Heart left ventricle (tissue), 13 donors: Measurements from ENCODE around the gene ATCAY.

Experiments used
- CTCF ChIP-seq, 12 donors: fragments of 200-600 bp; sonication (generic) in 4 of 12; IDR thresholded peaks; one replicate each; pipeline versions ENCODE4 v1.5.0 to v1.8.0; 2018 to 2022; ENCODE audit warnings: antibody characterized with exemption in 12 of 12, mild to moderate bottlenecking in 5 of 12
- POLR2A ChIP-seq, 2 donors: fragments of 450-650 bp; IDR thresholded peaks; one replicate each; pipeline ENCODE4 v1.6.1; 2017; ENCODE audit warnings: antibody characterized with exemption in 2 of 2, mild to moderate bottlenecking in 2 of 2, moderate library complexity in 2 of 2
- donor health status: ischemic (EF 13 %, LVEDD 7.1; RV severe dilation, severe dysfunction).
- donor health status: DM: no; HTN: yes; CAD: no.
- donor health status: DM: no; HTN: no; CAD: no.
- donor health status: ischemic (EF 25% LVEDD 6.9; RV normal size, moderate dysfunction).
- donor health status: ischemic (EF 25% LVEDD 5.7; RV mildly dilated, moderate dysfunction).
- donor health status: ischemic (EF 35%, LVEDD 5.7; RV mildly dilated, moderate dysfunction).
- donor health status: nonischemic (EF 11% LVEDD 7.7; RV severe dilation, severe dysfunction).
- donor health status: DM: yes; HTN: yes; CAD: no.
- donor health status: PGD.
- donor health status: ischemic (EF 29% LVEDD 5.4; RV normal size, mild dysfunction).
- donor health status: nonischemic (EF 23%, LVEDD 6.1; RV moderate dilation, normal function).

GRCh38 chr19:3857449-3858003 is 23.0 kb upstream of the ATCAY start:
- no peak for TF ChIP-seq CTCF (IDR thresholded peaks at IDR 0.05)
- no peak for TF ChIP-seq POLR2A (IDR thresholded peaks at IDR 0.05)
